Osteoblast (primary cell): Measurements from ENCODE around the gene MARCHF10. TPM values are rescaled to one million over a fixed set of nuclear protein-coding genes. Genes with fewer than 3 reads are reported as not detected.
A peak's percentile ranks its signal among the peaks of the same experiment; 100 is the strongest.

ENCODE experiments used
- DNase-seq: peaks from one replicate; pipeline ENCODE4 v3.0.0; 2011; ENCODE audit warnings: low spot score, mixed read lengths; ENCODE audit not compliant: insufficient read length; ENCODE audit errors: missing footprints
- H2AFZ ChIP-seq: 2 replicates; pipeline ENCODE4 v1.6.0; 2011; ENCODE audit warnings: mild to moderate bottlenecking, low read length
- H3K27ac ChIP-seq: 2 replicates; pipeline ENCODE4 v1.5.1; 2011; ENCODE audit warnings: mild to moderate bottlenecking, low read depth, low read length, moderate library complexity
- H3K27me3 ChIP-seq: 2 replicates; pipeline ENCODE4 v1.6.0; 2012; ENCODE audit warnings: mild to moderate bottlenecking, control low read depth, inconsistent platforms, low read length, moderate library complexity; ENCODE audit not compliant: insufficient read depth
- H3K36me3 ChIP-seq: 2 replicates; pipeline ENCODE4 v1.5.1; 2011; ENCODE audit warnings: mild to moderate bottlenecking, low read length, control low read depth, moderate library complexity; ENCODE audit not compliant: insufficient read depth
- H3K4me1 ChIP-seq: 2 replicates; pipeline ENCODE4 v1.5.1; 2011; ENCODE audit warnings: mild to moderate bottlenecking, low read length, control low read depth, moderate library complexity; ENCODE audit not compliant: insufficient read depth
- H3K4me2 ChIP-seq: 2 replicates; pipeline ENCODE4 v1.6.0; 2011; ENCODE audit warnings: mild to moderate bottlenecking, low read length; ENCODE audit not compliant: insufficient read depth
- H3K4me3 ChIP-seq: fragments of 200-600 bp; sonication (generic); 3 replicates; pipeline ENCODE4 v1.5.1; 2012; ENCODE audit warnings: mild to moderate bottlenecking, low read length, inconsistent platforms; ENCODE audit not compliant: insufficient read depth
- H3K79me2 ChIP-seq: 2 replicates; pipeline ENCODE4 v1.6.0; 2012; ENCODE audit warnings: mild to moderate bottlenecking, low read length, control low read depth, inconsistent platforms; ENCODE audit not compliant: insufficient read depth
- H3K9me3 ChIP-seq: 2 replicates; pipeline ENCODE4 v1.5.1; 2011; ENCODE audit warnings: low read depth, low read length, control low read depth
- H4K20me1 ChIP-seq: 2 replicates; pipeline ENCODE4 v1.6.0; 2012; ENCODE audit warnings: mild to moderate bottlenecking, low read length, control low read depth; ENCODE audit not compliant: insufficient read depth
- CTCF ChIP-seq: IDR thresholded peaks from 2 replicates; pipeline ENCODE4 v1.5.1; 2011; ENCODE audit warnings: mild to moderate bottlenecking, low read depth, low read length, moderate library complexity; ENCODE audit errors: extremely low read depth
- total RNA-seq: library from RNA; depleted of rRNA; stranded (reverse); fragments of >200 nt; gene quantifications from 2 replicates; pipeline ENCODE4 v1.2.3, GENCODE V29; 2012

Gene MARCHF10
- total RNA-seq, 1 donor, result under 0.01 TPM

GRCh38 chr17:62704381-62704971 lies 103.6 kb downstream of the MARCHF10 start:
- Histone ChIP-seq H3K27ac (peak overlapping the region; percentile 53), H2AFZ (peak overlapping the region; percentile 77)
- peak; percentile 83 for DNase-seq

GRCh38 chr17:62703776-62704380 lies 104.2 kb downstream of the MARCHF10 start:
- Histone ChIP-seq H2AFZ (peak overlapping the region; percentile 89), H3K27ac (peak overlapping the region; percentile 53), H4K20me1 (no peaks in the 10 kb centered on the region), H3K79me2 (no peaks in the 10 kb centered on the region), H3K4me2 (peak overlapping the region; percentile 88), H3K4me3 (peak overlapping the region; percentile 80), H3K27me3 (no peaks in the 10 kb centered on the region), H3K4me1 (peaks cover 26% of the 10 kb centered on the region), H3K36me3 (no peaks in the 10 kb centered on the region), H3K9me3 (peaks cover 4% of the 10 kb centered on the region)
- peak; percentile 64 for TF ChIP-seq CTCF
- peak; percentile 97 for DNase-seq

More at GRCh38 chr17:62704381-62704971, 103.6 kb downstream of the MARCHF10 start:
- H3K27me3 ChIP-seq, result no peaks in the 10 kb centered on the region
- H3K4me1 ChIP-seq, result peaks cover 26% of the 10 kb centered on the region
- no peak for TF ChIP-seq CTCF
- peak overlapping the region; percentile 85 for H3K4me2 ChIP-seq
- H3K79me2 ChIP-seq, result no peaks in the 10 kb centered on the region
- peaks cover 5% of the 10 kb centered on the region for H3K9me3 ChIP-seq
- H4K20me1 ChIP-seq, result no peaks in the 10 kb centered on the region
- peak overlapping the region; percentile 80 for H3K4me3 ChIP-seq
- no peaks in the 10 kb centered on the region for H3K36me3 ChIP-seq

GRCh38 chr17:62703261-62703775 lies 104.8 kb downstream of the MARCHF10 start:
- Histone ChIP-seq H2AFZ (peak overlapping the region; percentile 89), H4K20me1 (no peaks in the 10 kb centered on the region), H3K4me3 (peak overlapping the region; percentile 80), H3K27me3 (no peaks in the 10 kb centered on the region), H3K36me3 (no peaks in the 10 kb centered on the region), H3K79me2 (no peaks in the 10 kb centered on the region), H3K4me2 (peak overlapping the region; percentile 88), H3K4me1 (peaks cover 26% of the 10 kb centered on the region), H3K9me3 (no peaks in the 10 kb centered on the region), H3K27ac (peak overlapping the region; percentile 53)
- DNase-seq, result peak; percentile 90
- no peak for TF ChIP-seq CTCF

GRCh38 chr17:62702746-62703260 lies 105.3 kb downstream of the MARCHF10 start:
- no peaks in the 10 kb centered on the region for H3K36me3 ChIP-seq
- peaks cover 26% of the 10 kb centered on the region for H3K4me1 ChIP-seq
- peak overlapping the region; percentile 88 for H3K4me2 ChIP-seq
- no peaks in the 10 kb centered on the region for H3K79me2 ChIP-seq
- no peak for TF ChIP-seq CTCF
- H3K27ac ChIP-seq, result peak overlapping the region; percentile 53
- DNase-seq, result no peak
- H3K9me3 ChIP-seq, result no peaks in the 10 kb centered on the region
- H4K20me1 ChIP-seq, result no peaks in the 10 kb centered on the region
- no peak overlapping the region for H3K4me3 ChIP-seq
- H3K27me3 ChIP-seq, result no peaks in the 10 kb centered on the region
- no peak overlapping the region for H2AFZ ChIP-seq
